Measurements from ENCODE around the gene DEDD.

GRCh38 chr1:161121042-161121650, 11.3 kb downstream of the DEDD start:
- TF ChIP-seq ZNF217 (IDR thresholded peaks at IDR 0.05) = no peak
- TF ChIP-seq USF1 (IDR thresholded peaks at IDR 0.05; ENCODE audit: borderline replicate concordance, extremely low read length, insufficient read depth, low read depth, low read length) = no peak
- TF ChIP-seq NRF1 (conservative IDR thresholded peaks at IDR 0.05; ENCODE audit: low read depth, low read length) = no peak
- TF ChIP-seq ATF3 (IDR thresholded peaks at IDR 0.05; ENCODE audit: borderline replicate concordance, extremely low read depth, low read depth, low read length) = no peak
- no peak for TF ChIP-seq SRF (IDR thresholded peaks at IDR 0.05; ENCODE audit: low read depth in 2 of 2, low read length in 2 of 2)
- TF ChIP-seq NR2C2 (IDR thresholded peaks at IDR 0.05; ENCODE audit: borderline replicate concordance, control insufficient read depth, insufficient read length, low read depth) = no peak
- no peak for TF ChIP-seq MAX (IDR thresholded peaks at IDR 0.05; ENCODE audit: low read depth, low read length)
- no peak for TF ChIP-seq KDM1A (IDR thresholded peaks at IDR 0.05; ENCODE audit: borderline replicate concordance)
- no peak for TF ChIP-seq CEBPB (IDR thresholded peaks at IDR 0.05; ENCODE audit: borderline replicate concordance in 1 of 2, low read depth in 2 of 2, low read length in 2 of 2)
- TF ChIP-seq FOS (IDR thresholded peaks at IDR 0.05; ENCODE audit: borderline replicate concordance, extremely low read depth, insufficient read length) = no peak
- TF ChIP-seq POLR2A (IDR thresholded peaks at IDR 0.05; ENCODE audit: low read depth, low read length) = no peak
- no peak for TF ChIP-seq FOXK2 (IDR thresholded peaks at IDR 0.05)

Measured in GM12878 (cell line).